GM19043 (cell line): ENCODE results near the gene CD28.

Source experiments
- ATAC-seq: cut with Tn5 transposase; IDR thresholded peaks from one replicate; pipeline ENCODE4 v1.9.1; 2021; ENCODE audit warnings: low read depth; ENCODE audit not compliant: unreplicated experiment

Gene CD28

GRCh38 chr2:203711399-203711798 is 5.0 kb downstream of the CD28 start:
- no peak for ATAC-seq

GRCh38 chr2:203713381-203713780 is 6.9 kb downstream of the CD28 start:
- no peak for ATAC-seq

DNA sequence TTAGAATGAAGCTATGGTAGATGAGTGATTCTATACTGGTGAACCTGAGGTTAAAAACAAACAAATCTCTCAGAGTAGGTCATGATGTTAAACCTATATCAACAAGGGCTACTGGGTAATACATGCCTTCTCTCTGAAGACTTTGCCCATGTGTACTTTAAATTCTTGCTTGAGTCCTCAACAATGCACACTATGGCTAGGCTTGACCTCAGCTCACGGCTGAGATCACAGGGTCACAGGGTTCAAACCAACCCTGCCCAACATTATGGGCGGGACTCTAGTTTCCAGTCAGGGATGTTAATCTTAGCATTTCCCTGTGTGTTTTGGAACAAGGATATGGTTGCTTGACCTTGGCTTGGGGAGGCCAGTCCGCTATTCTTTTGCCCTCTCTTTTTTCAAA is 7.7 kb downstream of the CD28 start:
- ATAC-seq: no peak

- no peak for ATAC-seq
Measured at GRCh38 chr2:203715744-203716143, 9.3 kb downstream of the CD28 start.

GRCh38 chr2:203718087-203718486 is 11.6 kb downstream of the CD28 start:
- ATAC-seq: peak; percentile 90

- ATAC-seq: no peak
Measured at GRCh38 chr2:203719456-203720410, 13.3 kb downstream of the CD28 start.

DNA sequence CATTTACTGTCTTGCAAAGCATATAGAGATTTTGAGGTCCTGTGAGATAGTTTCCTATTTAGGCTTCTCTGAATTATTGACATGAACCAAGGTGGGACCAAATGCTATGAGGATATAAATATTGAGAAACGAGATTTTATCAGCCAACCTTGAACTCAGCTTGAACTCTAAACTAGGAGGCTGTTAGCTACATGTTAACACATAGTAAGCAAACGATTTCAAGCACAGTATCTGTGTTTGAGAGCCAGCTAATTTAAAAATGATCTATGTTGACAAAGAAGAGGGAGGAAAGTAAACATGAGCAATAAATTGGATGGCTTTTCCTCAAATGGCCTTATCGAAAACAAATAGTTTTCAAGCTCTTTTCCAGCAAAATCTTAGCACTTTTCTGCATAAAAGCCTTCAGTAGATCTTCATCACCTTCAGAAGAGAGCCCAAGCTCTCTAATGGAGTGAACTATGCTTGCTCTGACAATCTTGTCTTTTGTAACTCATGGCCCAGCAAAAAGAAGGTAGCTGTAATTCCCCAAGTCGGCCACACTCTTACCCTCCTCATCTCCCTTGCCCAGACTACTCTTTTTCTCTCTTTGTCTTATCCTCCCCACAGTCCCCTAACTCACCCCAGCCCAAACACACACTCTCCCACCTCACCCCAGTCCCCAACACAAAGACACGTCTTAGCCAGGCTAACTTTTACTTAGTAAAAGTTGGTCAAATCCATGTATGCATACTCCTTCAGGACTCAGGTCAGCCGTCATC is 14.7 kb downstream of the CD28 start:
- no peak for ATAC-seq

DNA sequence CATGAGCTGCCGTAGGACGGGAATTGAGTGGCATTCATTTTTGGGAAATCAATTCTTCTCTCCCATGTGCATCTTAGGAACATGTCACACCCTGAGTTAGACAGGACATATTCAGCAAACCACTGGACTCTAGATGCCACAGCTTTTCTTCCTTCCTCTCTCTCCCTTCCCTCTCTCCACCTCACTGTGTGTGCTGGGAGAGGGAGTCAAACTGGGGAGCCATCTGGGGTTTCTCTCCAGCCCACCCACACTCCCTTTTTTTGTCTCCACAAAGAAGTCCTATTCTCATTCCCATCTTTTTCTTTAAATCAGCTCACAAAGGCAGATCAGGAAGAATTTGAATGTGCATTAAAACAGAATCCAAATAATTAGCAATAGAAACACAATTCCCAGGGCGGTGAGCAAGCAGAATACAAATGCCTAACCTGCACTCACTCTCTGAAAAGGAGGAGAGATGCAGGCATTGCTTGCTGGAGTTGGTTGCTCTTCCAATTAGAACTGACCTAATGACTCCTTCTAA is 15.4 kb downstream of the CD28 start:
- ATAC-seq: no peak

DNA sequence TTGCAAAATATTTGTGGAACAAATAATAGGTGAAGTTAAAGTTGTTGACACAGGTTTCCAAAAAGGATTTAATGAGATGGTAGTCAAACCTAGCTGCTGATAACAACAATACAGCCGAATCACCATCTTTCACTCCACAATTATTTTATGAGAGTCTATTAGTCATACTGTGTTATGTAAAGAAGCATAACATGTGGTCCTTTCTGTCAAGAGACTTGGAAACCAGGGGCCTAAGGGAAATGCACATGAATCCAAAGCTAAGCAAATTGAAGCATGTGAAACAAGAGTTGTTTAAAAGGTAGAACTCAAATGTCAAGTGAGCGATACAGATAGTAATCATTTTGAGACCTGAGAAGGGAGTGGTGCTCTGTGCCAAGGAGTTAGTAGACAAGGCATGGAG is 16.0 kb downstream of the CD28 start:
- ATAC-seq: no peak

- no peak for ATAC-seq
Measured at GRCh38 chr2:203728321-203728720, 21.9 kb downstream of the CD28 start.

- ATAC-seq: no peak
Measured at GRCh38 chr2:203730076-203730729, 23.8 kb downstream of the CD28 start.

- no peak for ATAC-seq
Measured at GRCh38 chr2:203730883-203731282, 24.4 kb downstream of the CD28 start.

- no peak for ATAC-seq
Measured at GRCh38 chr2:203732092-203732952, 25.9 kb downstream of the CD28 start.

GRCh38 chr2:203732953-203733510 is 26.6 kb downstream of the CD28 start:
- no peak for ATAC-seq

GRCh38 chr2:203733684-203734083 is 27.2 kb downstream of the CD28 start:
- no peak for ATAC-seq

DNA sequence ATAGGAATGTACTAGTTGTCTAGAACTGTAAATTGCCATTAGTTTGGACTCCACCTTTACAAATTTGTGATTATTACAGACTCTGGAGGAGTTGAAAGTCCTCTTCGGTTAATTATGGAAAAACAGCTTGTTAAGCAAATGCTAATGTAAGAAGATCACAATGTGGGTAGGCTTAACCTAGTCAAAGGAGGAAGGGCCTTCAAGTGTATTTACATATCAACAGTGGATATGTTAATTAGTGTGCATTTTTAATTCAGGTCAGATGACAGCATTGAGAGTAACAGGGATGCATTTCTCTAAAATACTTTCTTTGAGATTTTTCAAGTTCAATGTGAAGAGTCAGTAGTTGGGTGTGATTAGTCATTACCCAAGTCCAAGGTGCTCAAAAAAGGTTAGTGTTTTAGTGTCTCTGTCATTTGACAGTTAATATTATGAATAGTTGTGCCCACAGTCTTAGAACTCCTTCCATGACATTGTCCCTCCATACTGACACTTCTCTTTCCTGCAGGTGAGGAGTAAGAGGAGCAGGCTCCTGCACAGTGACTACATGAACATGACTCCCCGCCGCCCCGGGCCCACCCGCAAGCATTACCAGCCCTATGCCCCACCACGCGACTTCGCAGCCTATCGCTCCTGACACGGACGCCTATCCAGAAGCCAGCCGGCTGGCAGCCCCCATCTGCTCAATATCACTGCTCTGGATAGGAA is 28.0 kb downstream of the CD28 start:
- no peak for ATAC-seq

DNA sequence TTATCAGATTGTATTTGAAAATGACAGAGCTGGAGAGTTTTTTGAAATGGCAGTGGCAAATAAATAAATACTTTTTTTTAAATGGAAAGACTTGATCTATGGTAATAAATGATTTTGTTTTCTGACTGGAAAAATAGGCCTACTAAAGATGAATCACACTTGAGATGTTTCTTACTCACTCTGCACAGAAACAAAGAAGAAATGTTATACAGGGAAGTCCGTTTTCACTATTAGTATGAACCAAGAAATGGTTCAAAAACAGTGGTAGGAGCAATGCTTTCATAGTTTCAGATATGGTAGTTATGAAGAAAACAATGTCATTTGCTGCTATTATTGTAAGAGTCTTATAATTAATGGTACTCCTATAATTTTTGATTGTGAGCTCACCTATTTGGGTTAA is 30.9 kb downstream of the CD28 start:
- ATAC-seq: peak; percentile 65

- no peak for ATAC-seq
Measured at GRCh38 chr2:203739351-203739750, 32.9 kb downstream of the CD28 start.

GRCh38 chr2:203740871-203741281 is 34.4 kb downstream of the CD28 start:
- ATAC-seq: no peak
